HCT116 (cell line): ENCODE data around the gene RC3H1. TPM values are rescaled to one million over a fixed set of nuclear protein-coding genes. Genes with fewer than 3 reads are reported as not detected.

Experiments used
- ATAC-seq: fragments of 200-7000 bp; cut with Tn5 transposase; 2 replicates; pipeline ENCODE4 v1.9.1; 2020; ENCODE audit warnings: mild to moderate bottlenecking, moderate library complexity
- BruUV-seq: library from RNA; stranded (reverse); fragments of 400-500 nt; replicated peaks from 2 replicates; lab custom pipeline; 2021; lab: Mats Ljungman, UMichigan
- CTCF ChIA-PET: fragments of 300-600 bp; sonication (Branson Sonifier 250); formaldehyde crosslinking; loops from one replicate; lab custom pipeline; 2021; ENCODE audit warnings: antibody characterized with exemption; lab: Charles Lee
- POLR2A ChIA-PET: fragments of 300-600, 350-600 bp; sonication (Branson Sonifier 250); formaldehyde crosslinking; loops from one replicate; lab custom pipeline; 2021; ENCODE audit warnings: antibody characterized with exemption; lab: Charles Lee
- RAD21 ChIA-PET, 2 experiments: fragments of 300-600 bp; sonication (Branson Sonifier 250); formaldehyde crosslinking; loops; one replicate each; lab custom pipeline; 2023; ENCODE audit warnings: low total read pairs in 2 of 2; ENCODE audit not compliant: uncharacterized antibody in 2 of 2, unreplicated experiment in 2 of 2, low non-redundant PET in 1 of 2; lab: Charles Lee
- DNase-seq: peaks from one replicate; pipeline ENCODE4 v3.0.0-alpha.2; 2010; ENCODE audit warnings: low read depth, low spot score
- H2AFZ ChIP-seq: fragments of 200-600 bp; shearing (Covaris generic), sonication (generic); 2 replicates; pipeline ENCODE4 v1.6.1; 2017; ENCODE audit warnings: low read depth, mixed run types, mixed read lengths, antibody characterized with exemption, low read length; ENCODE audit not compliant: poor library complexity, severe bottlenecking
- H3K27ac ChIP-seq: 2 replicates; pipeline ENCODE4 v1.5.1; 2012; ENCODE audit warnings: low read depth, low read length
- H3K27me3 ChIP-seq: fragments of 200-600 bp; sonication (generic); 2 replicates; pipeline ENCODE4 v1.6.1; 2016; ENCODE audit warnings: mixed run types, low read length, mixed read lengths; ENCODE audit not compliant: insufficient read depth
- H3K36me3 ChIP-seq, 2 experiments: fragments of 200-500 bp in 1 of 2; fragments of 200-600 bp in 1 of 2; sonication (Bioruptor generic) in 1 of 2; sonication (generic) in 1 of 2; 2 replicates each; pipeline versions ENCODE4 v1.5.1 to v1.6.1; 2014 to 2016; ENCODE audit warnings: low read length in 2 of 2, inconsistent platforms in 1 of 2, mixed read lengths in 1 of 2, mixed run types in 1 of 2; ENCODE audit not compliant: insufficient read depth in 2 of 2, control insufficient read depth in 1 of 2
- H3K4me1 ChIP-seq, 2 experiments: fragments of 200-600 bp in 1 of 2; sonication (generic) in 1 of 2; 2 replicates each; pipeline versions ENCODE4 v1.5.1 to v1.6.1; 2012 to 2017; ENCODE audit warnings: low read length in 2 of 2, inconsistent platforms in 1 of 2, mild to moderate bottlenecking in 1 of 2, mixed read lengths in 1 of 2, mixed run types in 1 of 2, moderate library complexity in 1 of 2; ENCODE audit not compliant: insufficient read depth in 2 of 2, control insufficient read depth in 1 of 2
- H3K4me2 ChIP-seq: fragments of 200-600 bp; sonication (generic); 2 replicates; pipeline ENCODE4 v1.6.1; 2017; ENCODE audit warnings: mixed run types, low read length, mixed read lengths
- H3K4me3 ChIP-seq, 2 experiments: fragments of 200-600 bp in 1 of 2; sonication (generic) in 1 of 2; replicated peaks in 1 of 2; 2 replicates each; pipeline ENCODE4 v1.5.1; 2011 to 2016; ENCODE audit warnings: low read length in 2 of 2, control low read depth in 1 of 2, low read depth in 1 of 2, mild to moderate bottlenecking in 1 of 2, mixed read lengths in 1 of 2, mixed run types in 1 of 2
- H3K79me2 ChIP-seq: fragments of 200-600 bp; sonication (generic); 2 replicates; pipeline ENCODE4 v1.6.1; 2017; ENCODE audit warnings: mild to moderate bottlenecking, mixed run types, low read length, moderate library complexity, mixed read lengths; ENCODE audit not compliant: insufficient read depth
- H3K9ac ChIP-seq: fragments of 200-600 bp; sonication (generic); 2 replicates; pipeline ENCODE4 v1.6.1; 2016; ENCODE audit warnings: low read length, mixed read lengths
- H3K9me2 ChIP-seq: fragments of 200-600 bp; sonication (generic), shearing (Covaris generic); 2 replicates; pipeline ENCODE4 v1.6.1; 2017; ENCODE audit warnings: mixed run types, mild to moderate bottlenecking, moderate library complexity; ENCODE audit not compliant: insufficient read depth
- H3K9me3 ChIP-seq, 2 experiments: fragments of 200-500 bp in 1 of 2; fragments of 200-600 bp in 1 of 2; sonication (Bioruptor generic) in 1 of 2; sonication (generic) in 1 of 2; 2 replicates each; pipeline ENCODE4 v1.6.1; 2014 to 2017; ENCODE audit warnings: low read length in 2 of 2, mixed read lengths in 2 of 2, inconsistent platforms in 1 of 2, low read depth in 1 of 2, mild to moderate bottlenecking in 1 of 2, mixed run types in 1 of 2, moderate library complexity in 1 of 2; ENCODE audit not compliant: control insufficient read depth in 1 of 2, insufficient read depth in 1 of 2
- H4K20me1 ChIP-seq: fragments of 200-600 bp; sonication (generic), shearing (Covaris generic); 2 replicates; pipeline ENCODE4 v1.6.1; 2017; ENCODE audit warnings: mixed run types, mild to moderate bottlenecking, moderate library complexity; ENCODE audit not compliant: insufficient read depth
- CBX3 ChIP-seq: IDR thresholded peaks from 2 replicates; pipeline ENCODE4 v1.6.1; 2012; ENCODE audit warnings: low read depth
- EGR1 ChIP-seq: IDR thresholded peaks from 2 replicates; pipeline ENCODE4 v1.6.1; 2012; ENCODE audit warnings: low read depth
- ELF1 ChIP-seq: IDR thresholded peaks from 2 replicates; pipeline ENCODE4 v1.6.1; 2012; ENCODE audit warnings: low read depth, borderline replicate concordance
- EZH2 ChIP-seq: fragments of 200-600 bp; sonication (generic); IDR thresholded peaks from 2 replicates; pipeline ENCODE4 v1.6.1; 2017; ENCODE audit warnings: antibody characterized with exemption, mixed run types
- EZH2phosphoT487 ChIP-seq: fragments of 200-600 bp; IDR thresholded peaks from 2 replicates; pipeline ENCODE4 v1.6.1; 2018; ENCODE audit warnings: antibody characterized with exemption, borderline replicate concordance
- FOSL1 ChIP-seq: IDR thresholded peaks from 2 replicates; pipeline ENCODE4 v1.6.1; 2012; ENCODE audit warnings: low read depth
- MAX ChIP-seq: IDR thresholded peaks from 2 replicates; pipeline ENCODE4 v1.6.1; 2012
- POLR2AphosphoS5 ChIP-seq: IDR thresholded peaks from 2 replicates; pipeline ENCODE4 v1.6.1; 2011; ENCODE audit warnings: mild to moderate bottlenecking, low read depth, low read length, moderate library complexity
- RAD21 ChIP-seq: IDR thresholded peaks from 2 replicates; pipeline ENCODE4 v1.6.1; 2012; ENCODE audit warnings: low read depth, mild to moderate bottlenecking
- REST ChIP-seq: IDR thresholded peaks from 2 replicates; pipeline ENCODE4 v1.6.1; 2012; ENCODE audit warnings: low read depth
- SRF ChIP-seq: IDR thresholded peaks from 2 replicates; pipeline ENCODE4 v1.6.1; 2012; ENCODE audit warnings: low read depth
- TCF7L2 ChIP-seq: IDR thresholded peaks from 2 replicates; pipeline ENCODE4 v1.7.0; 2011; ENCODE audit warnings: borderline replicate concordance, inconsistent platforms; ENCODE audit not compliant: insufficient read depth, insufficient read length; ENCODE audit errors: extremely low read depth
- YY1 ChIP-seq: IDR thresholded peaks from 2 replicates; pipeline ENCODE4 v1.6.1; 2011; ENCODE audit warnings: low read length, low read depth, moderate library complexity, mild to moderate bottlenecking; ENCODE audit not compliant: insufficient replicate concordance; ENCODE audit errors: extremely low read depth
- ZNF274 ChIP-seq: fragments of 200-500 bp; sonication (Bioruptor generic); IDR thresholded peaks from 2 replicates; pipeline ENCODE4 v1.6.1; 2014; ENCODE audit warnings: mild to moderate bottlenecking, low read depth, low read length, inconsistent platforms
- intact Hi-C: fragments of 100-400 bp; cut with micrococcal nuclease; formaldehyde crosslinking; loops from 2 replicates; pipeline ENCODE4 v1.10.0; 2022
- total RNA-seq: library from RNA; stranded (reverse); gene quantifications from one replicate; pipeline ENCODE4 v1.2.1, GENCODE V29; 2021; ENCODE audit not compliant: unreplicated experiment

Gene RC3H1
- total RNA-seq, 1 experiment from 2014 or later: 23.6 TPM

GRCh38 chr1:173925306-173926242, 96.6 kb downstream of the RC3H1 start:
- BruUV-seq: no TSS peak
- Histone ChIP-seq H3K4me2 (no peak overlapping the region), H3K9me2 (no peaks in the 10 kb centered on the region), H3K9ac (no peak overlapping the region), H3K27ac (no peak overlapping the region), H3K36me3 (no peaks in the 10 kb centered on the region), H3K27me3 (no peaks in the 10 kb centered on the region), H3K4me1 (no peaks in the 10 kb centered on the region), H4K20me1 (no peaks in the 10 kb centered on the region), H3K4me3 (no peak overlapping the region), H3K9me3 (no peaks in the 10 kb centered on the region), H3K79me2 (no peaks in the 10 kb centered on the region), H2AFZ (no peak overlapping the region)
- RAD21 ChIA-PET: no interaction called here
- intact Hi-C loops: no loop called here
- no peak for DNase-seq
- TF ChIP-seq CBX3: no peak
- no peak for TF ChIP-seq ZNF274
- TF ChIP-seq EGR1: no peak
- TF ChIP-seq ELF1: no peak
- no peak for TF ChIP-seq YY1
- TF ChIP-seq EZH2phosphoT487: no peak
- POLR2A ChIA-PET: no interaction called here
- CTCF ChIA-PET: no interaction called here
- ATAC-seq: no peak

GRCh38 chr1:173920861-173921260, 101.3 kb downstream of the RC3H1 start:
- Histone ChIP-seq H2AFZ (no peak overlapping the region), H3K27ac (no peak overlapping the region), H3K4me1 (no peaks in the 10 kb centered on the region), H3K27me3 (no peaks in the 10 kb centered on the region), H3K9me3 (no peaks in the 10 kb centered on the region), H3K4me2 (no peak overlapping the region), H3K9ac (no peak overlapping the region), H3K79me2 (no peaks in the 10 kb centered on the region), H3K36me3 (no peaks in the 10 kb centered on the region), H3K4me3 (no peak overlapping the region), H3K9me2 (no peaks in the 10 kb centered on the region), H4K20me1 (no peaks in the 10 kb centered on the region)
- DNase-seq (no peak), ATAC-seq (no peak)
- ChIA-PET RAD21 (no interaction called here), POLR2A (no interaction called here), CTCF (no interaction called here)
- intact Hi-C loops: no loop called here
- no peak for TF ChIP-seq TCF7L2
- no peak for TF ChIP-seq FOSL1
- TF ChIP-seq EZH2phosphoT487: no peak
- TF ChIP-seq RAD21: no peak
- no peak for TF ChIP-seq POLR2AphosphoS5
- no peak for TF ChIP-seq ELF1
- no peak for TF ChIP-seq ZNF274
- no peak for TF ChIP-seq SRF
- TF ChIP-seq EZH2: no peak
- no peak for TF ChIP-seq REST
- TF ChIP-seq MAX: no peak
- BruUV-seq: no TSS peak
